Choroid plexus epithelial cell (primary cell): ENCODE measurements around the gene CASP6.

Experiments used
- DNase-seq: peaks from one replicate; pipeline ENCODE4 v3.0.0-alpha.2; 2010; ENCODE audit warnings: low read depth
- H3K4me3 ChIP-seq: 2 replicates; pipeline ENCODE4 v1.5.1; 2011; ENCODE audit warnings: low read depth, mild to moderate bottlenecking, control low read depth, low read length, moderate library complexity
- CTCF ChIP-seq: conservative IDR thresholded peaks from 2 replicates; pipeline ENCODE4 v1.5.1; 2011; ENCODE audit warnings: low read depth, mild to moderate bottlenecking, control low read depth, inconsistent platforms, low read length, moderate library complexity

CASP6 gene

GRCh38 chr4:109702950-109703663 lies at the start of gene CASP6:
Gene CASP6, minus strand, starts transcription at chr4:109703445. Its CDS starts 50 bp downstream, at chr4:109703395.
- peak within 1 kb of the TSS; percentile 84 for H3K4me3 ChIP-seq
- DNase-seq = peak; percentile 78
- peak; percentile 66 for TF ChIP-seq CTCF

DNA sequence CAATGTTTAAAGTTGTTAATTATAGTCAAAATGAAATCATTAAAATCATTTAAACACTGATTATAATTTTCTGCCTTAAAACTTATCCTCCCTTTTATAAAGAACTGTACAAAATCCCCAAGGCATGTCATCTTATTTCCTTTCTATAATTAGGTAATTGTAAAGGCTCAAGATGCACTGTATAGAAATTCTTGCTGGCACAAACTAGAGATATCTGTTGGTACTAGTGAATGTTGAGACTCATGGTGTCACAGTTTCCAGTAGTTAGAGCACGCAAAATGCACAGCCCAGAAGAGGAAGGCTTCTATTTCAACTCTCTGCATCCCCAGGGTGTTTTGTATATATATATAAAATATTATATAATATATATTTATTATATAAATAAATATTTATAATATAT lies 49.3 kb upstream of the CASP6 start:
- no peak for DNase-seq
- no peak overlapping the region for H3K4me3 ChIP-seq
- TF ChIP-seq CTCF = no peak

GRCh38 chr4:109751852-109752251 lies 48.6 kb upstream of the CASP6 start:
- no peak for TF ChIP-seq CTCF
- DNase-seq = no peak
- H3K4me3 ChIP-seq = no peak overlapping the region

- H3K4me3 ChIP-seq = no peak overlapping the region
- DNase-seq = no peak
- no peak for TF ChIP-seq CTCF
These were observed 47.5 kb upstream of the CASP6 start for GRCh38 chr4:109750652-109751244.

DNA sequence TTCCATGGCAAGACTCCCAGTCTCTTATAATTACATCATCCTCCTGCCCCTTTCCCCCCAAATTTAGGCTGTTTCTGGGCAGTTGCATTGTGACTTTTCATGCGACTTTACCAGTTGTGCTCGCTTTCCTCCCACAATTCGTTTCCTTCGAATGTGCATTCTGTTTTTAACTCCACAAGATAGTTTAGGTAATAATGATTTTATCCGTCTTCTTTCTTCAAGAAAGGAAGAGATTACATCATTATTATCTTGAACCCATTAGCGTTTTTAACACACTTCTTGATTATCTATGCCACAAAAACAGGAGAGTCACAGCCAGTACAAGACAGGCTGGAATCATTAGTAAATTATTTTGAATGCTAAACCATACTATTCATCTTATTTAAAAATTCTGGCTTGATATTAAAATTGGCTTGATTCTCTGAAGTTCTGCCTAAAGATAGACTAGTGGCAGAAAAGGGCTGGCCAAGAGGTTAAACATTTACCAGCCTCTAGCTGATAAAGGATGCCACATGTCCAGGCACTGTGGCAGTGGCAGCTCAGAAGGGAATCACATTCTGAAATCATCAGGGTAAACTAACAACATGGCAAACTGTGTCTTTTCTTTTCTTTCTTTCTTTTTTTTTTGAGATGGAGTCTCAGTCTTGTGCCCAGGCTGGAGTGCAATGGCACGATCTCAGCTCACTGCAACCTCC lies 46.3 kb upstream of the CASP6 start:
- H3K4me3 ChIP-seq = no peak overlapping the region
- DNase-seq = no peak
- no peak for TF ChIP-seq CTCF

GRCh38 chr4:109748114-109748513 lies 44.9 kb upstream of the CASP6 start:
- TF ChIP-seq CTCF = no peak
- no peak overlapping the region for H3K4me3 ChIP-seq
- no peak for DNase-seq
